ENCODE data around the gene GET4.

GET4 gene

GRCh38 chr7:888081-889024 lies 12.0 kb downstream of the GET4 start:
- no peak for TF ChIP-seq CTCF (IDR thresholded peaks at IDR 0.05; ENCODE audit: borderline replicate concordance, insufficient read depth, low read depth, low read length)
- H3K4me3 ChIP-seq (ENCODE audit: low read depth, low read length) = no peak overlapping the region

GRCh38 chr7:889025-889390 lies 12.7 kb downstream of the GET4 start:
- TF ChIP-seq CTCF (IDR thresholded peaks at IDR 0.05; ENCODE audit: borderline replicate concordance, insufficient read depth, low read depth, low read length) = no peak
- no peak overlapping the region for H3K4me3 ChIP-seq (ENCODE audit: low read depth, low read length)

GRCh38 chr7:889391-889790 lies 13.0 kb downstream of the GET4 start:
- no peak overlapping the region for H3K4me3 ChIP-seq (ENCODE audit: low read depth, low read length)
- no peak for TF ChIP-seq CTCF (IDR thresholded peaks at IDR 0.05; ENCODE audit: borderline replicate concordance, insufficient read depth, low read depth, low read length)

GRCh38 chr7:890868-891267 lies 14.5 kb downstream of the GET4 start:
- no peak for TF ChIP-seq CTCF (IDR thresholded peaks at IDR 0.05; ENCODE audit: borderline replicate concordance, insufficient read depth, low read depth, low read length)
- H3K4me3 ChIP-seq (ENCODE audit: low read depth, low read length) = no peak overlapping the region

- no peak for TF ChIP-seq CTCF (IDR thresholded peaks at IDR 0.05; ENCODE audit: borderline replicate concordance, insufficient read depth, low read depth, low read length)
- H3K4me3 ChIP-seq (ENCODE audit: low read depth, low read length) = no peak overlapping the region
Measured at GRCh38 chr7:891291-891690, 14.9 kb downstream of the GET4 start.

GRCh38 chr7:891805-892204 lies 15.5 kb downstream of the GET4 start:
- H3K4me3 ChIP-seq (ENCODE audit: low read depth, low read length) = no peak overlapping the region
- no peak for TF ChIP-seq CTCF (IDR thresholded peaks at IDR 0.05; ENCODE audit: borderline replicate concordance, insufficient read depth, low read depth, low read length)
